Hepatocyte (in vitro differentiated cells): ENCODE measurements around the gene CEP85.

Experiments
- EZH2 ChIP-seq: fragments of 200-600 bp; sonication (generic); IDR thresholded peaks from 2 replicates; pipeline ENCODE4 v1.6.1; 2016; ENCODE audit warnings: antibody characterized with exemption, mild to moderate bottlenecking, borderline replicate concordance
- EZH2phosphoT487 ChIP-seq: fragments of 200-600 bp; sonication (generic); IDR thresholded peaks from one replicate; pipeline ENCODE4 v1.6.1; 2018; ENCODE audit warnings: antibody characterized with exemption, mild to moderate bottlenecking, low read depth, moderate library complexity; ENCODE audit not compliant: unreplicated experiment, severe bottlenecking
- TF ChIP-seq, protein P1 (sequence below): fragments of 200-600 bp; sonication (generic); IDR thresholded peaks from 2 replicates; pipeline ENCODE4 v1.5.1; 2016; ENCODE audit warnings: antibody characterized with exemption, mild to moderate bottlenecking; ENCODE audit not compliant: poor library complexity

DNA sequence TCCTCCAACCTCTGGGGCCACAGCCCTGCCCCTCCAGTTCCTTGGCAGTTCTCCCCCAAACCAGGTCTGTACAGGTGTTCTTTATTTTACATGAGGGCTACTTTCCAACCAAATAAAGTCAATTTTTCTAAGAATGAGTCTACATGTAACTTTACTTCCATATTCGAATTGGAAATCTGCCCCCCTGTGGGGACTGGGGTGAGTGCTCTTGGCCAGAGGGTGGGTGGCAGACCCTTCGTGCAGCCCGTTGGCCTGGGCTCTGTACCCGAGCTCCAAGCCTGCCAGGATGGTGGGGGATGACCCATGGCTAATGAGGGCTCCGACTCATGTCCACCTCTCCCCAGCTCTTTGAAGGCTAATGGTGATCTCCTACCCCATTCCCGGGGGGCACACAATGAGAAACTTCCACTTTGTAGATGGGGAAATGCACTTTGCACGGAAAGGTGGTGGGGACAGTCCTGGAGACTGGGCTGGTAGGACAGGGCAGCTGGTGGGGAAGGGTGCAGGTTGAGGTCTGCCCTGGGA lies 44.2 kb upstream of the CEP85 start:
- TF ChIP-seq, protein P1, sequence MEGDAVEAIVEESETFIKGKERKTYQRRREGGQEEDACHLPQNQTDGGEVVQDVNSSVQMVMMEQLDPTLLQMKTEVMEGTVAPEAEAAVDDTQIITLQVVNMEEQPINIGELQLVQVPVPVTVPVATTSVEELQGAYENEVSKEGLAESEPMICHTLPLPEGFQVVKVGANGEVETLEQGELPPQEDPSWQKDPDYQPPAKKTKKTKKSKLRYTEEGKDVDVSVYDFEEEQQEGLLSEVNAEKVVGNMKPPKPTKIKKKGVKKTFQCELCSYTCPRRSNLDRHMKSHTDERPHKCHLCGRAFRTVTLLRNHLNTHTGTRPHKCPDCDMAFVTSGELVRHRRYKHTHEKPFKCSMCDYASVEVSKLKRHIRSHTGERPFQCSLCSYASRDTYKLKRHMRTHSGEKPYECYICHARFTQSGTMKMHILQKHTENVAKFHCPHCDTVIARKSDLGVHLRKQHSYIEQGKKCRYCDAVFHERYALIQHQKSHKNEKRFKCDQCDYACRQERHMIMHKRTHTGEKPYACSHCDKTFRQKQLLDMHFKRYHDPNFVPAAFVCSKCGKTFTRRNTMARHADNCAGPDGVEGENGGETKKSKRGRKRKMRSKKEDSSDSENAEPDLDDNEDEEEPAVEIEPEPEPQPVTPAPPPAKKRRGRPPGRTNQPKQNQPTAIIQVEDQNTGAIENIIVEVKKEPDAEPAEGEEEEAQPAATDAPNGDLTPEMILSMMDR: no peak
- TF ChIP-seq EZH2 (no peak), EZH2phosphoT487 (no peak)
